GM18508 (cell line): ENCODE results near the gene MAGOHB.
"Not testable (repeated sequence)": the region's sequence is repeated elsewhere in the genome, so short reads cannot be mapped to it uniquely, and the experiment has no call there.

Source experiments
- ATAC-seq: cut with Tn5 transposase; IDR thresholded peaks from one replicate; pipeline ENCODE4 v1.9.1; 2021; ENCODE audit warnings: moderate number of reproducible peaks; ENCODE audit not compliant: insufficient read depth, unreplicated experiment

MAGOHB gene

GRCh38 chr12:10614056-10614370, 604 bp upstream of the MAGOHB start:
- no peak for ATAC-seq

- no peak for ATAC-seq
Observed at GRCh38 chr12:10612984-10613348, 443 bp downstream of the MAGOHB start.

GRCh38 chr12:10612110-10612509, 1.3 kb downstream of the MAGOHB start:
- no peak for ATAC-seq

GRCh38 chr12:10611258-10611657, 2.2 kb downstream of the MAGOHB start:
- ATAC-seq: not testable (repeated sequence)

- no peak for ATAC-seq
Observed at GRCh38 chr12:10610188-10610587, 3.2 kb downstream of the MAGOHB start.

GRCh38 chr12:10607885-10608458, 5.4 kb downstream of the MAGOHB start:
- ATAC-seq: no peak

GRCh38 chr12:10601860-10602259, 11.5 kb downstream of the MAGOHB start:
- ATAC-seq: no peak

- ATAC-seq: no peak
Observed at GRCh38 chr12:10600988-10601387, 12.4 kb downstream of the MAGOHB start.

- ATAC-seq: no peak
Observed at GRCh38 chr12:10595881-10596280, 17.5 kb downstream of the MAGOHB start.

GRCh38 chr12:10590966-10591365, 22.4 kb downstream of the MAGOHB start:
- no peak for ATAC-seq

- ATAC-seq: no peak
Observed at GRCh38 chr12:10584415-10584814, 29.0 kb downstream of the MAGOHB start.

- ATAC-seq: no peak
Observed at GRCh38 chr12:10582704-10583103, 30.7 kb downstream of the MAGOHB start.

- ATAC-seq: not testable (repeated sequence)
Observed at GRCh38 chr12:10582133-10582532, 31.3 kb downstream of the MAGOHB start.

GRCh38 chr12:10574307-10574706, 39.1 kb downstream of the MAGOHB start:
- ATAC-seq: no peak

GRCh38 chr12:10572021-10572490, 41.4 kb downstream of the MAGOHB start:
- ATAC-seq: not testable (repeated sequence)

GRCh38 chr12:10571141-10571540, 42.3 kb downstream of the MAGOHB start:
- ATAC-seq: no peak

- ATAC-seq: no peak
Observed at GRCh38 chr12:10567813-10568212, 45.6 kb downstream of the MAGOHB start.

GRCh38 chr12:10563966-10564365, 49.4 kb downstream of the MAGOHB start:
- no peak for ATAC-seq

GRCh38 chr12:10563002-10563401, 50.4 kb downstream of the MAGOHB start:
- ATAC-seq: no peak

- ATAC-seq: no peak
Observed at GRCh38 chr12:10562306-10562933, 51.0 kb downstream of the MAGOHB start.

GRCh38 chr12:10559244-10559643, 54.2 kb downstream of the MAGOHB start:
- ATAC-seq: no peak

GRCh38 chr12:10558789-10559188, 54.6 kb downstream of the MAGOHB start:
- no peak for ATAC-seq
